Spleen (tissue), 7 donors: ENCODE data around the gene SLC25A4.

Experiments
- CTCF ChIP-seq, 11 experiments: fragments of 200-600 bp in 7 of 11; fragments of 450-650 bp in 4 of 11; sonication (generic) in 4 of 11; IDR thresholded peaks in 8 of 11; conservative IDR thresholded peaks in 3 of 11; 1 replicate in 7 of 11; 2 replicates in 4 of 11; pipeline versions ENCODE4 v1.4.0 to v1.8.0; 2016 to 2021; ENCODE audit warnings: antibody characterized with exemption in 11 of 11, inconsistent platforms in 4 of 11, mild to moderate bottlenecking in 1 of 11
- POLR2A ChIP-seq, 3 donors: fragments of 450-650 bp; IDR thresholded peaks; one replicate each; pipeline ENCODE4 v1.5.1; 2017; ENCODE audit warnings: antibody characterized with exemption in 3 of 3, mild to moderate bottlenecking in 1 of 3
- POLR2AphosphoS5 ChIP-seq, 3 donors: sonication (generic); formaldehyde crosslinking; IDR thresholded peaks; one replicate each; pipeline ENCODE4 v1.5.1; 2017; ENCODE audit warnings: antibody characterized with exemption in 3 of 3
- donor health status: DM: no; HTN: no; CAD: no; lungs with moderate emphysema.
- donor health status: DM: no; HTN: no; CAD: no.
- donor health status: DM: no; HTN: no; CAD: no.

DNA sequence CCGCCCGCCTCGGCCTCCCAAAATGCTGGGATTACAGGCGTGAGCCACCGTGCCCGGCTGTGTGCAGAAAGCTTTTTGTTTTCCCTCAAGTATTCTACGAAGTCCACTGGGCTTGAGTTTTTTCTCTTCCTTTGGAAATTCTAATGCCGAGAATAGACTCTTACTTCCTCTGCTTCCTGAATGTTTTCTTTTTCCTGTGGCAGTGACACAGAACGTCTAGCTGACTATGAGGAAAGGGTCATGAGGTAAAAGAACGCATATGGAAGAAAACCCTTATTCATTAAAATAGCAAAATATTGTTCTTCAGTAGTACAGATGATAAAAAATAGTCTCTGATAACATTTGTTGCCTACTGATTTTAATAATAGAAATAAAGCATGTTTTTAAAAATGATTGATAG lies 4.9 kb upstream of the SLC25A4 start:
- no peak for TF ChIP-seq POLR2A (IDR thresholded peaks at IDR 0.05)
- TF ChIP-seq CTCF (IDR thresholded peaks at IDR 0.05 in 8 of 11, conservative IDR thresholded peaks at IDR 0.05 in 3 of 11), result no peak
- no peak for TF ChIP-seq POLR2AphosphoS5 (IDR thresholded peaks at IDR 0.05)
